Glomerular endothelial cell (primary cell): ENCODE measurements around the gene GALNT10. TPM values are rescaled to one million over a fixed set of nuclear protein-coding genes. Genes with fewer than 3 reads are reported as not detected.

Experiments
- DNase-seq: peaks from one replicate; pipeline ENCODE4 v3.0.0-alpha.2; 2011; ENCODE audit warnings: low read depth, low spot score; ENCODE audit errors: extremely low read depth
- total RNA-seq: library from RNA; depleted of rRNA; stranded (reverse); fragments of >200 nt; gene quantifications from 2 replicates; pipeline ENCODE4 v1.2.3, GENCODE V29; 2015

Gene GALNT10
- total RNA-seq, 1 donor from 2014 or later, result 66.7 TPM

GRCh38 chr5:154317916-154318315, 127.4 kb downstream of the GALNT10 start:
- DNase-seq, result no peak

GRCh38 chr5:154318691-154319090, 128.2 kb downstream of the GALNT10 start:
- DNase-seq, result no peak

- no peak for DNase-seq
Measured at GRCh38 chr5:154319736-154320135, 129.2 kb downstream of the GALNT10 start.

GRCh38 chr5:154320224-154321089, 129.9 kb downstream of the GALNT10 start:
- DNase-seq, result no peak

- no peak for DNase-seq
Measured at GRCh38 chr5:154321546-154321945, 131.0 kb downstream of the GALNT10 start.

GRCh38 chr5:154324033-154324432, 133.5 kb downstream of the GALNT10 start:
- no peak for DNase-seq

- DNase-seq, result no peak
Measured at GRCh38 chr5:154325566-154325965, 135.0 kb downstream of the GALNT10 start.

DNA sequence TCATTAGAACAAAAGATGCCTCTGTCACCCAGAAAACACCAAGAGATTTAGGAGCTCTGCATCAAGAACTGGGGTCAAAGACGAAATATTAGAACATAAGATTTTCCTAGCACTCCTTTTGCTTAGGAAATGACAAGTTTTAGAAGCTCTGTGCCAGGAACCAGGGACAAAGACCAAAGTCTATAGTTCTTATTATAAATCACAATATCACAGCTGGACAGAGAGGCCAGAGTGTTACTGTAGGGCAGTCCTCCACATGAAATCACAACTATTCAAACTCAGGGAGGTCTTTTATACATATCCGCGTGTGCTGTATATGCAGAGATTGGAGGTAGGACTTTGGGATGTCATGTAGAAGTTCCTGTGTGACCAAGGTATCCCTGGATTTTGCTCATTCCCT, 138.5 kb downstream of the GALNT10 start:
- DNase-seq, result no peak

- DNase-seq, result no peak
Measured at GRCh38 chr5:154329519-154330040, 139.0 kb downstream of the GALNT10 start.

- DNase-seq, result no peak
Measured at GRCh38 chr5:154330097-154330667, 139.6 kb downstream of the GALNT10 start.

- DNase-seq, result no peak
Measured at GRCh38 chr5:154331232-154331631, 140.7 kb downstream of the GALNT10 start.

DNA sequence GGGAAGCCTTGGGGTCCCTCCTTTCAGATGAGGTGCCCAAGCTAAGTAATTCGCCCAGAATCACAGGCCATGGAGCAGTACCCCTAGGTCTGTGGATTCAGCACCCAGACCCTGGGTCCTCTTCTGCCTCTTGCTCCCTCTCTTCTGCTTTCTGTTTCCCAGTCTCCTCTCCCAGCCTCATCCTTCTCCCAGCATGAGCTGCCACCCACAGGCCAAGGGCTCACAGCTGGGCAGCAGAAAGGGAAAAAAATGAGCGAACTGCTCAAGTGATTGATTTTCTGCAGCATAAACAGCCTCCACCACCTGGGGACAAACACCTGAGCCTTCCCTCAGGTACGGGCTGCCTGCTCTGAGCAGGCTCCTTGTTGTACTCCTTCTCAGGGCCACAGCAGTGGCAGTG, 141.4 kb downstream of the GALNT10 start:
- no peak for DNase-seq

DNA sequence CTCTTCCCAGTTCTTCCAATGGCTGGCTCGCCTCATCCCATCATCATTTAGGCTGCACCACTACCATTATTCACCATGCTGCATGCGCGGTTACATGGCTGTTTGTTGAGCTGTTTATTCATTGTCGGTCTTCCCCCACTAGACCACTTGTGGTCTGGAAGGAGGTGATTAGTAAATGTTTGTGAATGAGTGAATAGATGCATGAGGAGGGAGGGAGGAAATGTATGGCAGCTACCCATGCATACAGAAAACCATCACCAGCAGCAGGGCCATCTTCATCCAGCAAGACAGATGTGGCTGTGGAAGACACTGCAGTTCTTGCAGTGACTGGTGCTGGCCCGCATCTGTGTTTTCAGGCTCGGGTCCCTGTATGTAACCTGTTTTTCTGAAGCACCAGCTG, 141.9 kb downstream of the GALNT10 start:
- no peak for DNase-seq

GRCh38 chr5:154333016-154333415, 142.5 kb downstream of the GALNT10 start:
- DNase-seq, result no peak

- no peak for DNase-seq
Measured at GRCh38 chr5:154334406-154335064, 144.0 kb downstream of the GALNT10 start.

- DNase-seq, result no peak
Measured at GRCh38 chr5:154335065-154335448, 144.5 kb downstream of the GALNT10 start.

GRCh38 chr5:154341620-154342019, 151.1 kb downstream of the GALNT10 start:
- DNase-seq, result no peak

DNA sequence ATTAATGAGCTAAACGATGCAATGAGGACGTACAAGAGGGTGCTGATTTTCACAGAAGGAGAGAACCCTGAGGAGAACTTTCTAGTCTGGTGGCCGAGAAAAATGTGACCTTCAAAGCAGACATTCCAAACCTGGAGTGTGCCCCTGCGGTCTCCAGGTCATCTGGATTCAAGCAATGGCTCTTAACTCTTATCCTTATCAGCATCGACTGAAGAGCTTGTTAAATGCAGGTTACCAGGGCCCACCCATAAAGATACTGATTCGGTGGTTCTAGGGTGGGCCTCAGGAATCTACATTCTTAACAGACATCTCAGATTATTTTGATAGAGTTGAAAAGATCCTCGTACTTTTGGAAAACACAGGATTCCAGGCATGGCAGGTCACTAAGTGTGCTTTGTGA, 151.7 kb downstream of the GALNT10 start:
- DNase-seq, result no peak

GRCh38 chr5:154342963-154343362, 152.4 kb downstream of the GALNT10 start:
- no peak for DNase-seq

DNA sequence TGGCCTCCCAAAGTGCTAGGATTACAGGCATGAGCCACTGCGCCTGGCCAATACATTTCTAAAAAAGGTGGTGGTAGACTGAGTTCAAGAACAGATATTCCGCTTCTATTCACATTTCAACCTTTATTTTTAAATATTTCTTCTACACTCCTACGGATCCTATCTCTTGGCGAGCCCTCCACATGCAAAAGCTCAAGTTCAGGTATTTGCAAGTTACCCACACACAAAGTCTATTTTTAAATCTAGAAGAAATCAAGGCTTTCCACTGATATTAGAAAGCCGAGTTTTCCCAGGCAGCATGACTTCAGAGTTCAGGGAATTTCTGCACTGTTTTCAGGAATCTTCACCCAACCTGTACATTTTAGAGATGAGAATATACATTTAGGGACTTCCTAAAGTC, 153.9 kb downstream of the GALNT10 start:
- DNase-seq, result no peak

GRCh38 chr5:154345255-154345952, 154.9 kb downstream of the GALNT10 start:
- no peak for DNase-seq
